Measurements from ENCODE around the gene KDM5C.

The KDM5C gene

DNA sequence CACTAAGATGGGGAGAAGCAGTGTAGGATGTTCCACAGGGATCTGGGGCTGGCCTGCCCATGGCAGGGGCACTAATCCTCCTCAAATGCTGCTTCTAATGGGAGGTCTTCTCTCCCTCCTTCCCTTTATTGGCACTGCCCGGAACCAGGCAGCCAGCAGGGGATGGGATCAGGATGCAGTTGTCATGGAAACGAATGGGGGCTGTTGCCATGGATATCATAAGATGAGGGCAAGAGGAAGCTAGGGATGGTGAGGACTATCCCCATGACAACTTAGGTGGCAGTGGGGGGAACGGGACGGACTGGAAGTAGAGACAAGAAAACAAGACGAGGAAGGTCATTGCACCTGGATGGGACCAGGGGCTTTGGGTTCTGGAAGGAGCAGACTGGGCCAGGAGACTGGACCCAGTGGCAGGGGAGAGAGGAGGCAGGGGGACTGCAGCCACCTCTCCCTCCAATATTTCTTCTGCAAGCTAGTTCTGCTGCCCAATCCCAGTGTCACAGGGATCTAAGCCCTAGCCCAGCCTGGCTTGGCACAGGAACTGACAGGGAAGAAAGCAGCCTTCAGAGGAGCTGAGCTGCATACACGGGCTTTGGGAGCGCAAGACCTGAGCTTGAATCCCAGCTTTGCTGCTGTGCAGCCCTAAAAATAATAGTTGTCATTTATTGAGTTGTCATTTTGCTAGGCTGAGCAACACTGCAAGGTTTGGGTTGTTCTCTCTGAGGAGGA is 37.3 kb upstream of the KDM5C start:
- DNase-seq (ENCODE audit: insufficient read length, low spot score) = no peak
- no peak for TF ChIP-seq SPI1 (IDR thresholded peaks at IDR 0.05; ENCODE audit: low read depth, low read length)
- no peak for TF ChIP-seq PAX5 (IDR thresholded peaks at IDR 0.05; ENCODE audit: insufficient read depth, low read length, severe bottlenecking)
- TF ChIP-seq POU2F2 (IDR thresholded peaks at IDR 0.05; ENCODE audit: low read depth, low read length) = no peak
- TF ChIP-seq POLR2AphosphoS5 (IDR thresholded peaks at IDR 0.05; ENCODE audit: low read depth, low read length) = no peak
- TF ChIP-seq TAF1 (IDR thresholded peaks at IDR 0.05; ENCODE audit: low read depth, low read length) = no peak
- no peak for TF ChIP-seq POLR2A (IDR thresholded peaks at IDR 0.05; ENCODE audit: low read depth, low read length)
- FAIRE-seq = no peak

DNA sequence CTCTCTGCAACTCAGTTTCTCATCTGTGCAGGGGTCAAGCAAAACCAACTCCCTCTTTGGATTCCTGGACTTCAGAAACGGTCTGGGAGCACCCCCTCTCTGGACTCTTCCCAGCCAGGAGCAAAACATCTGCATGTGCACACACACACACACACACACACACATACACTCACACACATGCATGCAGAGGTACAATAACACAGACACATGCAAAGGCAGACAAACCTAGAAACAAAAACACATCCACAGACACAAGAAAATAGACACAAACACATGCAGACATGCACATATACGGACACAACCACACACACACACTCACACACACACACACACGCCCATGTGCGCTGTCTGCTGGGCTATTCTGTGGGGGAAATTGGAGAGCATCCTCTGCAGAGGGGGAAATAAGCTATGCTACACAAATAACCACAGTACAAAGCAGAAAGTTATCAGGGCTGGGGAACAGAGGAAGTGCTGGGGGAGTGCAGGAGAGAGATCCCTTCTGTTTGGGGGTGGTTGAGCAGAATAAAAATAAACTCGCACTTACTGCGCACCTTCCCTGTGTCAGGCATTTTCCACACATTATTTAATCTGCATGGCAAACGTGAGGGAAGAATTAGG is 36.5 kb upstream of the KDM5C start:
- DNase-seq (ENCODE audit: insufficient read length, low spot score) = no peak
- peak; percentile 26 for FAIRE-seq
- TF ChIP-seq TAF1 (IDR thresholded peaks at IDR 0.05; ENCODE audit: low read depth, low read length) (no peak), POU2F2 (IDR thresholded peaks at IDR 0.05; ENCODE audit: low read depth, low read length) (no peak), PAX5 (IDR thresholded peaks at IDR 0.05; ENCODE audit: insufficient read depth, low read length, severe bottlenecking) (no peak), POLR2A (IDR thresholded peaks at IDR 0.05; ENCODE audit: low read depth, low read length) (no peak), SPI1 (IDR thresholded peaks at IDR 0.05; ENCODE audit: low read depth, low read length) (no peak), POLR2AphosphoS5 (IDR thresholded peaks at IDR 0.05; ENCODE audit: low read depth, low read length) (no peak)

DNA sequence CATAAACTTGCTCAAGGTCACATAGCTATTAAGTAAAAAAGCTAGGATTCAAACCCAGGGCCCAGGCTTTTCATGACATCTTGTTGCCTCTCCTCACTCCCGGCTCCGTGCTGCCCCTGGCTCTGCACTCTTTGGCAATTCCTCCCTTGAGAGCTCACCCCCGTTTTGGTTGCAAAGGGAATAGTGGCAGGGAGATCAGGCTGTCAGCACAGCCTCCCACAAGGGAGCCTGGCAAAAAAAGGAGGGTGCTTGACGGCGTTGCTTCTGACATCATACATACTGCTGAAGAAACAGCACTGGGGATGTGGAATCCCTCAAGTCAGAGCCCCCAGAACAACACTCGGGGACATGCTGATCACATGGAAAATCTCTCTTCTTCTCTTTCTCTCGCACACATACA is 35.8 kb upstream of the KDM5C start:
- no peak for FAIRE-seq
- no peak for DNase-seq (ENCODE audit: insufficient read length, low spot score)
- no peak for TF ChIP-seq POU2F2 (IDR thresholded peaks at IDR 0.05; ENCODE audit: low read depth, low read length)
- no peak for TF ChIP-seq TAF1 (IDR thresholded peaks at IDR 0.05; ENCODE audit: low read depth, low read length)
- TF ChIP-seq POLR2A (IDR thresholded peaks at IDR 0.05; ENCODE audit: low read depth, low read length) = no peak

DNA sequence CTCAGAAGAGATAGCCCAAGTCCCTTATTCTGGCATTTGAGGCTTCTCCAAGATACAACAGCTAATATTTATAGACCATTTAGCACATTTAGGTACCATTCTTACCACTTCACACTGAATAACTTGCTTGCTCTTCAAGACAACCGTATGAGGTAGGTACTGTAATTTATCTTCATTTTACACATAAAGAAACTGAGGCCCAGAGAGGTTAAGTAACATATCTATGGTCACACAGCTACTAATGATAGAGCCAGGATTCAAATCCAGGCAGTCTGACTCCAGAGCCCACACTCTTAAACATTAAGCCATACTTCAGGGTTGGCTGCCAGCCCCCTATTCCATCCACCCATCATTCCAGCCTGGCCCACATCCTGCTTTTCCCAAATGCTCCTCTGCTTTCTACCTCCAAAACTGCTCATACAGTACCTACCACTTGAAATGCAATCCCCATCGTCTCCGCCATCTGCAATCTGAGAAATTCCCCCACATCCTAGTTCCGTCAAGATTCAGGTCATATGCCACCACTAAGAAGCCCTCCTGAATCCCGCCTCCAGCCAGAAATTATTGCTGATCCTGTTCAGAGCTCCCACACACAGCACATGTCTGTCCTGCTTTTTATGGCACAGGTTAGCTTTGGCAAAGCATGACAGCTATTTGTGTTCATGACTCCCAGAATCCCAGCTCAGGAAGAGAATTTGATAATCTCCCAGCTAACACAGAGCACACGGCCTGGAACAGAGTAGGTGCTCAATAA is 32.8 kb upstream of the KDM5C start:
- DNase-seq (ENCODE audit: insufficient read length, low spot score) (no peak), FAIRE-seq (no peak)
- no peak for TF ChIP-seq TAF1 (IDR thresholded peaks at IDR 0.05; ENCODE audit: low read depth, low read length)
- no peak for TF ChIP-seq POLR2A (IDR thresholded peaks at IDR 0.05; ENCODE audit: low read depth, low read length)
- no peak for TF ChIP-seq POLR2AphosphoS5 (IDR thresholded peaks at IDR 0.05; ENCODE audit: low read depth, low read length)
- TF ChIP-seq PAX5 (IDR thresholded peaks at IDR 0.05; ENCODE audit: insufficient read depth, low read length, severe bottlenecking) = no peak
- no peak for TF ChIP-seq SPI1 (IDR thresholded peaks at IDR 0.05; ENCODE audit: low read depth, low read length)
- TF ChIP-seq POU2F2 (IDR thresholded peaks at IDR 0.05; ENCODE audit: low read depth, low read length) = no peak

DNA sequence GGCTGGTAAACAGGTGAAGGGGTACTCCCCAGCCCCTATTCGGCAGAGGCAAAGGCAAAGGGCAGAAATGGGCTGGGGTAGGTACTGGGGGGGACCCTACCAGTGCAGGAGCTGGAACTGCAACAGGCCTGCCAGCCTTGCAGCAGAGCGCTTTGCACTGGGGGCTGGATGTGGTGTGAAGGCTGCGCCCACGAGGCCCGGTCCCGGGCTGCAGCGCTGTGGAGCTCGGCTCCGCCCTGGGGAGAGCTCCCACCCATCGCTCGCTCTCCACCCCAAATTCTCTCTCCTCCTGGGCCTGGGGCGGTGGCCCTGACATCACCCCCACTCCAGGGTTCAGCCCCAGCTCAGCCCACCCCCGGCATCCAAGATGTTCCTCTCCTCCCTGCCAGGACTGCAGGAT is 32.2 kb upstream of the KDM5C start:
- DNase-seq (ENCODE audit: insufficient read length, low spot score) (no peak), FAIRE-seq (no peak)
- TF ChIP-seq SPI1 (IDR thresholded peaks at IDR 0.05; ENCODE audit: low read depth, low read length) (no peak), POU2F2 (IDR thresholded peaks at IDR 0.05; ENCODE audit: low read depth, low read length) (no peak), POLR2A (IDR thresholded peaks at IDR 0.05; ENCODE audit: low read depth, low read length) (no peak), TAF1 (IDR thresholded peaks at IDR 0.05; ENCODE audit: low read depth, low read length) (no peak), PAX5 (IDR thresholded peaks at IDR 0.05; ENCODE audit: insufficient read depth, low read length, severe bottlenecking) (no peak), POLR2AphosphoS5 (IDR thresholded peaks at IDR 0.05; ENCODE audit: low read depth, low read length) (no peak)

DNA sequence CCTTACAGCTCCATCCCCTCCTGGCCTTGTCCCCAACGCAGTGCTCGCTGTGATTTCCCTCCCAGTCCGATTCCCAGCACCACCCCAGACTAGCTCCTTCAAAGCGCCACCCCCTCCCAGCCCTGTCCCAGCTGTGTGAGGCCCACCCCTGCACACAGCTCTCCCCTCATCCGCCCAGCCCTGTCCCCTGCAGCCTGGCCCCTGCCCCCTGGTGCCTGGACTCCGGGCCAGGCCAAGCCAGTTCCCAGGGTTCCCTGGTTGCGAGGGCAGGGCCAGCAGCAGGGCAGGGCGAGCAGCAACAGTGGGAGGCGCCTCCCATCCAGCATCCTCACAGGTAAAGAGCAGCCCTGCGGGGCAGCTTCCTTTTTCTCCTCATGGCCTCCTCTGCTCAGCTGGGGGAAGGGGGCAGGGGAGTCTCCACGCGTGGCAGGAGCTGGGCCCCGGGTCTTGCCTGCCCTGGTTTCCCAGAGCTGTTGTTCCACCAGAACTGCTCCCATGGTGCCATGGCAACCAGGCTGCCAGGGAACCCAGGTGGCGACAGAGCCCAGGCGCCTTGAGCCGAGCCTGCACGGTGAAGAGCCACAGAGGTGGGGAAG is 31.5 kb upstream of the KDM5C start:
- DNase-seq (ENCODE audit: insufficient read length, low spot score) = no peak
- no peak for TF ChIP-seq SPI1 (IDR thresholded peaks at IDR 0.05; ENCODE audit: low read depth, low read length)
- no peak for TF ChIP-seq PAX5 (IDR thresholded peaks at IDR 0.05; ENCODE audit: insufficient read depth, low read length, severe bottlenecking)
- TF ChIP-seq POU2F2 (IDR thresholded peaks at IDR 0.05; ENCODE audit: low read depth, low read length) = no peak
- TF ChIP-seq TAF1 (IDR thresholded peaks at IDR 0.05; ENCODE audit: low read depth, low read length) = no peak
- TF ChIP-seq POLR2A (IDR thresholded peaks at IDR 0.05; ENCODE audit: low read depth, low read length) = no peak
- no peak for TF ChIP-seq POLR2AphosphoS5 (IDR thresholded peaks at IDR 0.05; ENCODE audit: low read depth, low read length)
- no peak for FAIRE-seq

DNA sequence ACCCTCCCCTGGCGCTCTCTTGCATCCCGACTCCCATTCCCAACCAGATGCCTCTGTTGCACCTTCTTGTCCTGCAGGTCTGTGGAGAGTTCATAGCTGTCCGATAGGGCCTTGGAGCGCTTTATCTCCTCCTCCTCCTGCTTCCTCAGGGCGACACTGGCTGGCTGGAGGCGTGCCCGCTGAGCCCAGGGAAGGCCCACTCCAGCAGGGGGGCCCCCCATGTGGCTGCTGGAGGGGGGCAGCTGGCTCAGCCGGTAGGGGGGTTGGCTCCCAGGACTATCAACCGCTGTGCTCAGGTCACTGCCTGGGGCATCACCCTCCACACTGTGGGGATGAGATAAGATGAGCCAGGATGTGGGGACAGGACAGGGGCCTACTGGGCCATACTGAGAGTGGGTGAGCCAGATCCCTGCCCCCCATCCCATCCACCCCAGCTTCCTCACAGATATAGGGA is 30.8 kb upstream of the KDM5C start:
- no peak for DNase-seq (ENCODE audit: insufficient read length, low spot score)
- FAIRE-seq = no peak
- no peak for TF ChIP-seq TAF1 (IDR thresholded peaks at IDR 0.05; ENCODE audit: low read depth, low read length)

DNA sequence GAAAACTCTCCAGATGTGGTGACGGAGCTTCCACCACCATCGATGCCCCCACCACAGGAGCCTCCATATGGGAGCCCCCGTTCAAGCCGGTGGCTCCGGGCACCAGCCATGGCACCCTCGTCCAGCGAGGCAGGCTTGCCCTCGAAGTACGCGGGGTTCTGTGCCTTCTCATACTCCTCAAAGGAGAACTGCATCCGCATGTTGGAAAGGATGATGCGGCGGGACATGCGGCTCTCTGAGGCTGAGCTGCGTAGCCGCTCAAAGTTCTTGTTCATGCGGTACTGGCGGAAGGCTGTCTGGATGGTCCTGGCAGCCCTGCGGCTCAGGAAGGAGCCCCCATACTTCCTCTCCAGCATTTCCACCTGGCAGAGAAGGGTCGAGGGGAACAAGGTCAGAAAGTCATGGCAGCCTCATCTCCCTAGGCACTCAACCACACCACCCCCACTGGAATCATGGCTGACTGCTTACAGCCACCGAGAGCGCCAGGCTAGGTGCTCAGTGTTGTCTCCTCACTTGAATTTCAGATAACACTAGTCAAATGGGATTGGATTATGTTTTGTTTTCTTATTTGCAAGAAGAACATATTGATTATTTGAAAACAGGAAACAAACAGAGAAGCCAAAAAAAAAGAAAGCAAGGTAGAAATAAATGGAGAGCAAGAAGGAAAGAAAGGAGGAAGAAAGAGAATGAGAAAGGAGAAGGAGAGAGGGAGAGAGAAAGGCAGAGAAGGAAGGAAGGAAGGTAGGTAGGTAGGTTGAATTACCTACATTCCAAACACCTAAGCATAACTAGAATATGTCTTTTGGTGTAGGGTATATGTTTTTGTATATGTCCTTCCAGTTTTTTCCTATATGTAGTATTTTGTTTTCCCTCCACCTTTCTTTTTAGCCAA is 29.8 kb upstream of the KDM5C start:
- TF ChIP-seq POLR2A (IDR thresholded peaks at IDR 0.05; ENCODE audit: low read depth, low read length) = no peak
- no peak for TF ChIP-seq POLR2AphosphoS5 (IDR thresholded peaks at IDR 0.05; ENCODE audit: low read depth, low read length)
- no peak for TF ChIP-seq SPI1 (IDR thresholded peaks at IDR 0.05; ENCODE audit: low read depth, low read length)
- FAIRE-seq = no peak
- no peak for DNase-seq (ENCODE audit: insufficient read length, low spot score)

Data from GM12891 (cell line).